Parathyroid adenoma (tissue), 2 donors: ENCODE results near the gene ABCC3.

Source experiments
- H2AFZ ChIP-seq: fragments of 300-600 bp; sonication (generic); one replicate; pipeline ENCODE4 v1.7.0; 2017; ENCODE audit warnings: antibody characterized with exemption, mild to moderate bottlenecking
- H3K27ac ChIP-seq: fragments of 300-600 bp; sonication (generic); one replicate; pipeline ENCODE4 v1.7.0; 2017
- H3K27me3 ChIP-seq: fragments of 300-600 bp; sonication (generic); one replicate; pipeline ENCODE4 v1.7.0; 2017; ENCODE audit warnings: low read length; ENCODE audit not compliant: control insufficient read depth, insufficient read depth
- H3K36me3 ChIP-seq: fragments of 300-600 bp; sonication (generic); one replicate; pipeline ENCODE4 v1.7.0; 2017; ENCODE audit warnings: low read length; ENCODE audit not compliant: control insufficient read depth, insufficient read depth
- H3K4me1 ChIP-seq: fragments of 300-600 bp; sonication (generic); one replicate; pipeline ENCODE4 v1.7.0; 2017; ENCODE audit warnings: control low read depth
- H3K4me2 ChIP-seq: fragments of 300-600 bp; sonication (generic); one replicate; pipeline ENCODE4 v1.7.0; 2017; ENCODE audit warnings: low read length
- H3K4me3 ChIP-seq: fragments of 300-600 bp; sonication (generic); one replicate; pipeline ENCODE4 v1.7.0; 2017; ENCODE audit warnings: low read depth, low read length
- H3K79me2 ChIP-seq: fragments of 300-600 bp; sonication (generic); one replicate; pipeline ENCODE4 v1.7.0; 2017; ENCODE audit warnings: control low read depth
- H3K9ac ChIP-seq: fragments of 300-600 bp; sonication (generic); one replicate; pipeline ENCODE4 v1.7.0; 2017; ENCODE audit warnings: mild to moderate bottlenecking
- H3K9me3 ChIP-seq: fragments of 300-600 bp; sonication (generic); one replicate; pipeline ENCODE4 v1.7.0; 2017; ENCODE audit warnings: low read length; ENCODE audit not compliant: control insufficient read depth
- TF ChIP-seq, protein P1 (sequence below): fragments of 300-600 bp; sonication (generic); IDR thresholded peaks from one replicate; pipeline ENCODE4 v1.7.0; 2017; ENCODE audit warnings: antibody characterized with exemption, mild to moderate bottlenecking
- donor health status: primary hyperparathyroidism.

Gene ABCC3

GRCh38 chr17:50658616-50659015 is 23.9 kb downstream of the ABCC3 start:
- TF ChIP-seq, protein P1, sequence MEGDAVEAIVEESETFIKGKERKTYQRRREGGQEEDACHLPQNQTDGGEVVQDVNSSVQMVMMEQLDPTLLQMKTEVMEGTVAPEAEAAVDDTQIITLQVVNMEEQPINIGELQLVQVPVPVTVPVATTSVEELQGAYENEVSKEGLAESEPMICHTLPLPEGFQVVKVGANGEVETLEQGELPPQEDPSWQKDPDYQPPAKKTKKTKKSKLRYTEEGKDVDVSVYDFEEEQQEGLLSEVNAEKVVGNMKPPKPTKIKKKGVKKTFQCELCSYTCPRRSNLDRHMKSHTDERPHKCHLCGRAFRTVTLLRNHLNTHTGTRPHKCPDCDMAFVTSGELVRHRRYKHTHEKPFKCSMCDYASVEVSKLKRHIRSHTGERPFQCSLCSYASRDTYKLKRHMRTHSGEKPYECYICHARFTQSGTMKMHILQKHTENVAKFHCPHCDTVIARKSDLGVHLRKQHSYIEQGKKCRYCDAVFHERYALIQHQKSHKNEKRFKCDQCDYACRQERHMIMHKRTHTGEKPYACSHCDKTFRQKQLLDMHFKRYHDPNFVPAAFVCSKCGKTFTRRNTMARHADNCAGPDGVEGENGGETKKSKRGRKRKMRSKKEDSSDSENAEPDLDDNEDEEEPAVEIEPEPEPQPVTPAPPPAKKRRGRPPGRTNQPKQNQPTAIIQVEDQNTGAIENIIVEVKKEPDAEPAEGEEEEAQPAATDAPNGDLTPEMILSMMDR = no peak
- Histone ChIP-seq H3K27ac (no peak overlapping the region), H3K27me3 (no peaks in the 10 kb centered on the region), H3K4me2 (no peak overlapping the region), H3K9me3 (no peaks in the 10 kb centered on the region), H3K36me3 (no peaks in the 10 kb centered on the region), H2AFZ (no peak overlapping the region), H3K4me1 (peaks cover 42% of the 10 kb centered on the region), H3K9ac (no peak overlapping the region), H3K79me2 (no peaks in the 10 kb centered on the region), H3K4me3 (no peak overlapping the region)

DNA sequence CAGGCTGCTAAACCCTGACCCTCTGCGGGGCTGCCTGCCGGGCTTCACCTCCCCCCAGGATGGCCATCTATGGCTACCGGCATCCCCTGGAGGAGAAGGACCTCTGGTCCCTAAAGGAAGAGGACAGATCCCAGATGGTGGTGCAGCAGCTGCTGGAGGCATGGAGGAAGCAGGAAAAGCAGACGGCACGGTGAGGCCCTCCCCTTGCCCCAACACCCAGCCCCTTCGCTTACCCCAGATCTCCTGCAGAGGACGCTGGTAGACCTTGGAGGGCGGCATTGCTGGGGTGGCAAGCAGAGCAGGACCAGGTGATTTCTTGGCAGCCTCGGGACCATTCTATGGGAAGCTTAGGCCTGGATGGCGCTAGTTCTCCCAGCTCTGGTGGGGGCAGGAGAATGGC is 24.5 kb downstream of the ABCC3 start:
- H3K4me1 ChIP-seq = peaks cover 48% of the 10 kb centered on the region
- H3K79me2 ChIP-seq = no peaks in the 10 kb centered on the region
- H3K9ac ChIP-seq = no peak overlapping the region
- peak overlapping the region; percentile 95 for H3K27ac ChIP-seq
- H3K36me3 ChIP-seq = no peaks in the 10 kb centered on the region
- TF ChIP-seq, protein P1 = no peak
- no peaks in the 10 kb centered on the region for H3K27me3 ChIP-seq
- no peak overlapping the region for H3K4me3 ChIP-seq
- no peak overlapping the region for H3K4me2 ChIP-seq
- no peak overlapping the region for H2AFZ ChIP-seq
- H3K9me3 ChIP-seq = no peaks in the 10 kb centered on the region

- H3K79me2 ChIP-seq = no peaks in the 10 kb centered on the region
- no peaks in the 10 kb centered on the region for H3K36me3 ChIP-seq
- H3K27me3 ChIP-seq = no peaks in the 10 kb centered on the region
- peak overlapping the region; percentile 11 for H3K4me2 ChIP-seq
- peak overlapping the region; percentile 50 for H3K9ac ChIP-seq
- H3K4me3 ChIP-seq = no peak overlapping the region
- no peaks in the 10 kb centered on the region for H3K9me3 ChIP-seq
- peaks cover 49% of the 10 kb centered on the region for H3K4me1 ChIP-seq
- TF ChIP-seq, protein P1 = no peak
- peak overlapping the region; percentile 95 for H3K27ac ChIP-seq
- H2AFZ ChIP-seq = peak overlapping the region; percentile 98
Measured at GRCh38 chr17:50660042-50660886, 25.6 kb downstream of the ABCC3 start.

GRCh38 chr17:50660887-50661345 is 26.2 kb downstream of the ABCC3 start:
- Histone ChIP-seq H3K79me2 (no peaks in the 10 kb centered on the region), H3K9me3 (no peaks in the 10 kb centered on the region), H3K4me2 (no peak overlapping the region), H3K27me3 (no peaks in the 10 kb centered on the region), H3K9ac (peak overlapping the region; percentile 50), H3K4me3 (no peak overlapping the region), H2AFZ (peak overlapping the region; percentile 98), H3K36me3 (no peaks in the 10 kb centered on the region), H3K27ac (peak overlapping the region; percentile 95), H3K4me1 (peaks cover 49% of the 10 kb centered on the region)
- TF ChIP-seq, protein P1 = no peak
